K562 (cell line): ENCODE results near the gene EXOC2. TPM values are rescaled to one million over a fixed set of nuclear protein-coding genes. Genes with fewer than 3 reads are reported as not detected.

Experiments used
- ASH1L ChIP-seq: fragments of 450-650 bp; IDR thresholded peaks from 2 replicates; pipeline ENCODE4 v1.6.1; 2018; ENCODE audit warnings: borderline replicate concordance, mild to moderate bottlenecking, low read depth; ENCODE audit not compliant: partially characterized antibody
- CGGBP1 ChIP-seq: fragments of 250-450 bp; sonication (Bioruptor Pico); IDR thresholded peaks from 2 replicates; pipeline ENCODE4 v1.9.0; 2021; ENCODE audit warnings: mild to moderate bottlenecking
- CREM ChIP-seq: IDR thresholded peaks from 2 replicates; pipeline ENCODE4 v1.6.1; 2014; ENCODE audit warnings: antibody characterized with exemption, low read depth
- MYNN ChIP-seq, 2 experiments: sonication (generic); formaldehyde crosslinking in 1 of 2; IDR thresholded peaks; 2 replicates each; pipeline versions ENCODE4 v1.5.0 to v1.6.1; 2016 to 2020; ENCODE audit warnings: antibody characterized with exemption in 1 of 2, missing genetic modification reagents in 1 of 2
- NFIC ChIP-seq: fragments of 450-650 bp; IDR thresholded peaks from 2 replicates; pipeline ENCODE4 v1.6.1; 2017; ENCODE audit warnings: mild to moderate bottlenecking, inconsistent platforms
- PATZ1 ChIP-seq: fragments of 250-450 bp; sonication (Bioruptor Pico); IDR thresholded peaks from 2 replicates; pipeline ENCODE4 v1.5.0; 2020; ENCODE audit warnings: mild to moderate bottlenecking, borderline replicate concordance
- PRPF4 ChIP-seq: fragments of 200-400 bp; formaldehyde crosslinking; IDR thresholded peaks from one replicate; pipeline ENCODE4 v1.6.1; 2017; ENCODE audit warnings: low read length, low read depth, mild to moderate bottlenecking; ENCODE audit not compliant: insufficient read depth, poor library complexity, severe bottlenecking
- SMARCB1 ChIP-seq: IDR thresholded peaks from 2 replicates; pipeline ENCODE4 v1.6.1; 2011; ENCODE audit warnings: improper control_type of control experiment, low read depth; ENCODE audit not compliant: insufficient read length
- TAF9B ChIP-seq: fragments of 450-650 bp; IDR thresholded peaks from 2 replicates; pipeline ENCODE4 v1.6.1; 2018; ENCODE audit warnings: mild to moderate bottlenecking; ENCODE audit not compliant: partially characterized antibody
- TFAM ChIP-seq: fragments of 250-450 bp; sonication (Bioruptor Pico); conservative IDR thresholded peaks from 2 replicates; pipeline ENCODE4 v1.5.0; 2021; ENCODE audit warnings: mild to moderate bottlenecking, moderate library complexity
- YY1 ChIP-seq, 3 experiments: IDR thresholded peaks; 2 replicates each; pipeline ENCODE4 v1.6.1; 2011; ENCODE audit warnings: low read length in 2 of 3, mild to moderate bottlenecking in 2 of 3, moderate library complexity in 2 of 3, borderline replicate concordance in 1 of 3, control low read depth in 1 of 3, low read depth in 1 of 3; ENCODE audit not compliant: insufficient read depth in 3 of 3, insufficient replicate concordance in 2 of 3, control insufficient read depth in 1 of 3, insufficient read length in 1 of 3; ENCODE audit errors: extremely low read depth in 1 of 3
- ZNF133 ChIP-seq: fragments of 250-450 bp; sonication (Bioruptor Pico); IDR thresholded peaks from 2 replicates; pipeline ENCODE4 v1.4.0; 2020; ENCODE audit warnings: mild to moderate bottlenecking
- ZNF239 ChIP-seq: fragments of 250-450 bp; sonication (Bioruptor Pico); IDR thresholded peaks from 2 replicates; pipeline ENCODE4 v1.4.0; 2020; ENCODE audit warnings: mild to moderate bottlenecking
- ZNF75A ChIP-seq: fragments of 450-650 bp; formaldehyde crosslinking; IDR thresholded peaks from 2 replicates; pipeline ENCODE4 v1.4.0; 2020; ENCODE audit warnings: mild to moderate bottlenecking
- ZZZ3 ChIP-seq: fragments of 450-650 bp; IDR thresholded peaks from 2 replicates; pipeline ENCODE4 v1.6.1; 2016; ENCODE audit warnings: antibody characterized with exemption, mild to moderate bottlenecking, moderate library complexity
- polyA plus RNA-seq, 8 experiments: library from polyadenylated mRNA; depleted of rRNA in 4 of 8; stranded (reverse) in 5 of 8; unstranded in 3 of 8; fragments of >200 nt; fragmentation: Nextera tagmentation in 2 of 8; fragmentation: Illumina TruSeq in 1 of 8; extraction: Ambion mirVana in 2 of 8; extraction: Trizol in 1 of 8; gene quantifications; 2 replicates each; pipeline versions ENCODE4 v1.2.1 to v1.2.3, GENCODE V29; 2011 to 2014; ENCODE audit warnings: inconsistent platforms in 1 of 8, missing spikeins in 1 of 8
- total RNA-seq, 7 experiments: library from RNA; depleted of rRNA in 6 of 7; stranded (reverse); fragments of >200 nt in 6 of 7; fragmentation: Illumina TruSeq in 2 of 7; extraction: Trizol in 2 of 7; gene quantifications; 2 replicates each; pipeline versions ENCODE4 v1.2.1 to v1.2.3, GENCODE V29; 2011 to 2021; ENCODE audit warnings: low replicate concordance in 1 of 7
- TF ChIP-seq, protein P1 (sequence below): fragments of 150-350 bp; IDR thresholded peaks from 2 replicates; pipeline ENCODE4 v1.6.1; 2014; ENCODE audit warnings: low read depth, mild to moderate bottlenecking, low read length, borderline replicate concordance
- TF ChIP-seq, protein P2 (sequence below): sonication (generic); formaldehyde crosslinking; IDR thresholded peaks from 2 replicates; pipeline ENCODE4 v1.8.0; 2023; ENCODE audit warnings: mild to moderate bottlenecking, missing genetic modification reagents

The EXOC2 gene
- total and polyA plus RNA-seq, 9 of the 15 experiments (the other 6 are each of a cell fraction or from before 2014, with no cell fraction given): 12.2 to 30.2 (median 24.2) TPM

DNA sequence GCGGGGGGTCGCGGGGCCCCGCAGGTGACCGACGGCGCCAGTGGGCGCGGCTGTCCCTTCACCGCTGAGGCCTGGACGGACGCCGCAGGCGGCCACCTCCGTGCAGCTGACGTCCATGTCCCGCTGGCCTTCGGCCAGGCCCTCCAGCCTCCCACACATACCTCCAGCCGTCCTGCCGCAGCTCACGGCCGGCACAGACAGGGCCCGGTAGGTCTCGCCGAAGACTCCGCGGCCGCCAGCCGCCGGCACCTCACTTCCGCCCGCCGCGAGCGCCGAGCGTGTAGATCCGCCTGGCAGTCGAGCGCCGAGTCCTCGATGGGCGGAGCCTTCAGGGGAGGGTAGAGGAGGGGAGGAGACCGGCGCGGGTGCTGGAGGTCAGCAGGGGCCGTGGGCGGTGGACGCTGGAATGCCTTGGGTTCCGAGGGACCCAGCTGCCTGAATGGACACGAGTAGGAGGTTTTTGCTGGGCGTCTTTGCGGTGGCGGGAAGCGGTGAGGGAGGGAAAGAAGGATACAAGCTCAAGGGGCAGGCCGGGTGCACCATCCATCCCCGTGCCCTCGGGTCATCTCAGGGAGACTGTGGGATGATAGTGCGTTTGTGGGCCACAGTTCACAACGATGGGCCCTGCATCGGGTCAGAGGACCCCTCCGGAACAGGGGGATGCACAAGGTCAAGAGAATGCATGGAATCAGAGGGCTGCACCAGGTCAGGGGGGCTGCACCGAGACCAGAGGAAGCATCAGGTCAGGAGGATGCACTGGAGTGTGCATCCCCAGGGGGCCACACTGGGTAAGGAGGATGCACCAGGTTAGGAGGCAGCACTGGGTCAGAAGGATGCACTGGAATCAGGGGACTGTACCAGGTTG is at the start of gene EXOC2 (continued):
- TF ChIP-seq CGGBP1 (peak; percentile 77; the same call in 1 of the 2 replicates), YY1 (IDR thresholded peaks at IDR 0.05; ENCODE audit: borderline replicate concordance in 1 of 3, control insufficient read depth in 1 of 3, extremely low read depth in 1 of 3, insufficient read depth in 3 of 3, insufficient read length in 1 of 3, insufficient replicate concordance in 2 of 3, low read depth in 1 of 3, low read length in 2 of 3) (peak in 2 of 3 experiments; percentile 86 to 87), ZZZ3 (no peak), TAF9B (no peak), SMARCB1 (no peak), PATZ1 (CRISPR knock-in tag) (no peak), PRPF4 (no peak), NFIC (peak; percentile 89), ZNF133 (CRISPR knock-in tag) (no peak), TFAM (no peak), MYNN (IDR thresholded peaks at IDR 0.05) (peak; percentile 56; the same call in 1 of the 2 replicates), MYNN (CRISPR knock-in tag; IDR thresholded peaks at IDR 0.05) (no peak), ASH1L (no peak), ZNF75A (CRISPR knock-in tag) (no peak), CREM (peak; percentile 93), ZNF239 (CRISPR knock-in tag) (no peak)
- TF ChIP-seq, protein P1, sequence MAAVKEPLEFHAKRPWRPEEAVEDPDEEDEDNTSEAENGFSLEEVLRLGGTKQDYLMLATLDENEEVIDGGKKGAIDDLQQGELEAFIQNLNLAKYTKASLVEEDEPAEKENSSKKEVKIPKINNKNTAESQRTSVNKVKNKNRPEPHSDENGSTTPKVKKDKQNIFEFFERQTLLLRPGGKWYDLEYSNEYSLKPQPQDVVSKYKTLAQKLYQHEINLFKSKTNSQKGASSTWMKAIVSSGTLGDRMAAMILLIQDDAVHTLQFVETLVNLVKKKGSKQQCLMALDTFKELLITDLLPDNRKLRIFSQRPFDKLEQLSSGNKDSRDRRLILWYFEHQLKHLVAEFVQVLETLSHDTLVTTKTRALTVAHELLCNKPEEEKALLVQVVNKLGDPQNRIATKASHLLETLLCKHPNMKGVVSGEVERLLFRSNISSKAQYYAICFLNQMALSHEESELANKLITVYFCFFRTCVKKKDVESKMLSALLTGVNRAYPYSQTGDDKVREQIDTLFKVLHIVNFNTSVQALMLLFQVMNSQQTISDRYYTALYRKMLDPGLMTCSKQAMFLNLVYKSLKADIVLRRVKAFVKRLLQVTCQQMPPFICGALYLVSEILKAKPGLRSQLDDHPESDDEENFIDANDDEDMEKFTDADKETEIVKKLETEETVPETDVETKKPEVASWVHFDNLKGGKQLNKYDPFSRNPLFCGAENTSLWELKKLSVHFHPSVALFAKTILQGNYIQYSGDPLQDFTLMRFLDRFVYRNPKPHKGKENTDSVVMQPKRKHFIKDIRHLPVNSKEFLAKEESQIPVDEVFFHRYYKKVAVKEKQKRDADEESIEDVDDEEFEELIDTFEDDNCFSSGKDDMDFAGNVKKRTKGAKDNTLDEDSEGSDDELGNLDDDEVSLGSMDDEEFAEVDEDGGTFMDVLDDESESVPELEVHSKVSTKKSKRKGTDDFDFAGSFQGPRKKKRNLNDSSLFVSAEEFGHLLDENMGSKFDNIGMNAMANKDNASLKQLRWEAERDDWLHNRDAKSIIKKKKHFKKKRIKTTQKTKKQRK: 0 out of 2 replicates have a peak, but pooled peaks have one; percentile 54
- TF ChIP-seq, protein P2, sequence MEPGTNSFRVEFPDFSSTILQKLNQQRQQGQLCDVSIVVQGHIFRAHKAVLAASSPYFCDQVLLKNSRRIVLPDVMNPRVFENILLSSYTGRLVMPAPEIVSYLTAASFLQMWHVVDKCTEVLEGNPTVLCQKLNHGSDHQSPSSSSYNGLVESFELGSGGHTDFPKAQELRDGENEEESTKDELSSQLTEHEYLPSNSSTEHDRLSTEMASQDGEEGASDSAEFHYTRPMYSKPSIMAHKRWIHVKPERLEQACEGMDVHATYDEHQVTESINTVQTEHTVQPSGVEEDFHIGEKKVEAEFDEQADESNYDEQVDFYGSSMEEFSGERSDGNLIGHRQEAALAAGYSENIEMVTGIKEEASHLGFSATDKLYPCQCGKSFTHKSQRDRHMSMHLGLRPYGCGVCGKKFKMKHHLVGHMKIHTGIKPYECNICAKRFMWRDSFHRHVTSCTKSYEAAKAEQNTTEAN (CRISPR knock-in tag): no peak
